ENCODE results near the gene POC5. TPM values are rescaled to one million over a fixed set of nuclear protein-coding genes. Genes with fewer than 3 reads are reported as not detected.

POC5 gene
- total RNA-seq, 1 experiment from 2014 or later: 10.6 TPM

- no peak for DNase-seq (ENCODE audit: low spot score)
Measured at GRCh38 chr5:75706775-75707174, 10.5 kb downstream of the POC5 start.

GRCh38 chr5:75706016-75706415, 11.2 kb downstream of the POC5 start:
- DNase-seq (ENCODE audit: low spot score): no peak

- no peak for DNase-seq (ENCODE audit: low spot score)
Measured at GRCh38 chr5:75701856-75702255, 15.4 kb downstream of the POC5 start.

DNA sequence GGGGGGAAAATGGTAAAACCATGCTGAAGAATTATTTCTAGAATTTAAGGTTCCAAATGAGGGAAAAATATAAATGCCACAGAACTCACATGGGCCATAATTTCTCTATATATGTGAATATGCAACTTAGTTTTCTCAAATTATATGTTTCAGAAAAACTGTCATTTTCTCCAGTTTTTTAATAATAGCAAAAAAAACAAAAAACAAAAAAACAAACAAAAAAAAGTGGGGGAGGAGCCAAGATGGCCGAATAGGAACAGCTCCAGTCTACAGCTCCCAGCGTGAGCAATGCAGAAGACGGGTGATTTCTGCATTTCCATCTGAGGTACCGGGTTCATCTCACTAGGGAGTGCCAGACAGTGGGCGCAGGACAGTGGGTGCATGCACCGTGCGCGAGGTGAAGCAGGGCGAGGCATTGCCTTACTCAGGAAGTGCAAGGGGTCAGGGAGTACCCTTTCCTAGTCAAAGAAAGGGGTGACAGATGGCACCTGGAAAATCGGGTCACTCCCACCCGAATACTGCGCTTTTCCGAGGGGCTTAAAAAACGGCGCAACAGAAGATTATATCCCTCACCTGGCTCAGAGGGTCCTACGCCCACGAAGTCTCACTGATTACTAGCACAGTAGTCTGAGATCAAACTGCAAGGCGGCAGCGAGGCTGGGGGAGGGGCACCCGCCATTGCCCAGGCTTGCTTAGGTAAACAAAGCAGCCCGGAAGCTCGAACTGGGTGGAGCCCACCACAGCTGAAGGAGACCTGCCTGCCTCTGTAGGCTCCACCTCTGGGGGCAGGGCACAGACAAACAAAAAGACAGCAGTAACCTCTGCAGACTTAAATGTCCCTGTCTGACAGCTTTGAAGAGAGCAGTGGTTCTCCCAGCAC, 21.5 kb downstream of the POC5 start:
- peak; percentile 61 for DNase-seq (ENCODE audit: low spot score)

GRCh38 chr5:75694781-75695180, 22.5 kb downstream of the POC5 start:
- DNase-seq (ENCODE audit: low spot score): no peak

- no peak for DNase-seq (ENCODE audit: low spot score)
Measured at GRCh38 chr5:75690669-75691068, 26.6 kb downstream of the POC5 start.

- no peak for DNase-seq (ENCODE audit: low spot score)
Measured at GRCh38 chr5:75686480-75686879, 30.8 kb downstream of the POC5 start.

GRCh38 chr5:75685141-75685540, 32.1 kb downstream of the POC5 start:
- DNase-seq (ENCODE audit: low spot score): no peak

- peak; percentile 66 for DNase-seq (ENCODE audit: low spot score)
Measured at GRCh38 chr5:75681125-75681830, 36.0 kb downstream of the POC5 start.

- no peak for DNase-seq (ENCODE audit: low spot score)
Measured at GRCh38 chr5:75678155-75678554, 39.1 kb downstream of the POC5 start.

GRCh38 chr5:75677607-75678006, 39.6 kb downstream of the POC5 start:
- no peak for DNase-seq (ENCODE audit: low spot score)

GRCh38 chr5:75675783-75676182, 41.5 kb downstream of the POC5 start:
- no peak for DNase-seq (ENCODE audit: low spot score)

- DNase-seq (ENCODE audit: low spot score): no peak
Measured at GRCh38 chr5:75672616-75673015, 44.6 kb downstream of the POC5 start.

GRCh38 chr5:75671506-75671905, 45.7 kb downstream of the POC5 start:
- DNase-seq (ENCODE audit: low spot score): no peak

DNA sequence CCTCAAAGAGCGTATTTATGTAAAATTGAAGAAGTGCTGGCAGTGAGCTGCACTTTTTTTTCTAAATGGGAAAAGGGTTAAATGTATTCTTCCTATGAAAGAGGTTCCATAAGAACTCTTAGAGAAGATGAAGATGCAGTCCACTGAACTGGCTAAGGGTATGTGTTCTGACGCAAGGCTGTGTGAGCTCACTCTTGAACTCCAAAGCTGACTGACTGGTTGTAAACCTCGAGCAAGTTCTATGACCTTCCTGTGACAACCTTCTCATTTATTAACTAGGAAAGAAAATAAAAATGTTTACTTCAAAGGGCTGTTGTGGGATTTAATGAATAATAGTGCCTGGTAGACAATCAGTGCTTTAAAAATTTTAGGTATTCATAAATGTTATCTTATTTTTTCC, 46.7 kb downstream of the POC5 start:
- no peak for DNase-seq (ENCODE audit: low spot score)

DNA sequence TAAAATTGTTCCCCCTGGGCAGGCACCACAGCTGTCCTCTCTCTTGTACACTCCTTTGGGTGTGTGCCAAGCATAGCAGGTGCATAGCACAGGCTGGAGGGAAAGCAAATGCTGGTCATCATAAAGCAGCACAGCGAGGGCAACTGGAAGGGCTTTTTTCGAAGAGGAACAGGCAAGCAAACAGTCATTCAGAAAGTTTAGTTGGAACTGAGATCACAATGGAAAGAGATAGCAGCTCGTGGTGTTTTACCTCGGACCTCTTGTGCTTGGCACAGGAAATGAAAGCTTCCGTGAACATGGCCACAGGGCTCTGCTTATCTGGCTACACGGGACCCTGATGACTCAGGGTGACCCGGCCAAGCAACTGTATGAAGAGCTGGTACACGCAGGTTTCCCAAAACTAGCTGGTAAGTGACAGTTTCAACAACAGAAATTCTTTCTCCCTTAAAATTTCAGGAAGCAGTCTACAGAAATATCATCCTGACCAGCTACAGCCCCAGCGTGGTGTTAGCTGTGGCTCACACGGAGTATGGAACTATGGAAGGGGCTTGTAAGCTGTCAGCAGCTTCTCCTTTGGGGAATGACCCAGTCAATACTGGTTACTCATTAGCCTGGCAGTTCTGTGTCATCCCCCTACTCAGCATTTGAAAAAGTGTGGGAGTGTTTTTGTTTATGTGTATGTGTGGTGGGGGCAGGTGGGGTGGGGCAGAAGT, 48.1 kb downstream of the POC5 start:
- peak; percentile 44 for DNase-seq (ENCODE audit: low spot score)

DNA sequence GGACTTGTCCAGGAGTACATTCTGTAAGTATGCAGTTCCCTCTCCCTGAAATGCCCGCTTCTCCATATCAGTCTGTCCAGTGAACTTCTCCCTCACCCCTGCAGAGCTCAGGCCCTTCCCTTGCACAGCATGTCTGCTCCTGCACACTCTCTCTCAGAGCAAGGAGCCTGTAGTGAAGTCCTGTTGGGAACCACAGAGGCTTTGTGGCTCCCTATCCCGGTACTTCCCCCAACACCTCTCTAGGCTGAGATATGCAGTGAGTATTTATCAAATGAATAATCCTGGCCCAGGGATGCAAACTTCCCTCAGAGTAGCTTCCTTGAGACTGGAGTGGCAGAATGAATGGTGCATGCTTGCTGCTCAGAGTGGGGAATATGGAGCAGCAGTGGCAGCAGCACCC, 48.8 kb downstream of the POC5 start:
- DNase-seq (ENCODE audit: low spot score): no peak

GRCh38 chr5:75667586-75667985, 49.7 kb downstream of the POC5 start:
- DNase-seq (ENCODE audit: low spot score): peak; percentile 17

GRCh38 chr5:75666801-75667200, 50.4 kb downstream of the POC5 start:
- DNase-seq (ENCODE audit: low spot score): no peak

GRCh38 chr5:75664979-75665378, 52.3 kb downstream of the POC5 start:
- no peak for DNase-seq (ENCODE audit: low spot score)

- no peak for DNase-seq (ENCODE audit: low spot score)
Measured at GRCh38 chr5:75663579-75664284, 53.5 kb downstream of the POC5 start.

GRCh38 chr5:75662061-75662460, 55.2 kb downstream of the POC5 start:
- DNase-seq (ENCODE audit: low spot score): no peak

All from HT-29 (cell line).